GM12874 (cell line): ENCODE data around the gene INTS1.

Experiments
- CTCF ChIP-seq: IDR thresholded peaks from 2 replicates; pipeline ENCODE4 v1.5.1; 2011; ENCODE audit warnings: low read depth, mild to moderate bottlenecking, control low read depth, low read length, moderate library complexity; ENCODE audit not compliant: insufficient read depth

Gene INTS1

GRCh38 chr7:1468203-1468602 is 36.0 kb downstream of the INTS1 start:
- no peak for TF ChIP-seq CTCF

GRCh38 chr7:1466524-1467271 is 37.5 kb downstream of the INTS1 start:
- TF ChIP-seq CTCF = no peak

GRCh38 chr7:1464694-1465093 is 39.5 kb downstream of the INTS1 start:
- TF ChIP-seq CTCF = no peak

GRCh38 chr7:1463676-1464223 is 40.4 kb downstream of the INTS1 start:
- TF ChIP-seq CTCF = no peak

GRCh38 chr7:1461646-1462375 is 42.4 kb downstream of the INTS1 start:
- TF ChIP-seq CTCF = no peak

- no peak for TF ChIP-seq CTCF
Measured at GRCh38 chr7:1460821-1461645, 43.2 kb downstream of the INTS1 start.
